ENCODE data around the gene UTP11. TPM values are rescaled to one million over a fixed set of nuclear protein-coding genes. Genes with fewer than 3 reads are reported as not detected.
A peak's percentile ranks its signal among the peaks of the same experiment; 100 is the strongest.

The UTP11 gene
- total RNA-seq, 4 donors from 2014 or later: 34.6 to 49.8 (median 37.9) TPM

DNA sequence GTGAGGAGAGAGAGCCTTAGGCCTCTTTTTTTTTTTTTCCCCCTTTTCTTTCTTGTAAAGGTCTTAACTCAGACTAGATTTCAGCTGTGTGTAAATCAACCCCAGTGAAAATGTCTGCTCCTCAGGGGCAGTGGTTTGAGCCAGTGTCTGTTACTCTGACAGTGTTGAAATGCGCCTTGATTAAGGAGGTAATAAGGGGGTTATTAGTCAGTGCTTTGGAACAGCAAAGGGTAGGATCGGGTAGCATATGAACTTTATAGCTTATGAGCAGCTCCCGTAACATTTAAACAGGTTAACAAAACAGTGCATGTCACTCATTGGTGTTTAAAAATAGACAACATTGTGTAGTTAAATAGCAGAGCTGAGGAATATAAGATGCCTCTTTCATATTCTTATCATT lies 10.3 kb downstream of the UTP11 start:
- DNase-seq (ENCODE audit: low spot score in 2 of 2): no peak
- intact Hi-C loops (cut with DNase I; ENCODE audit: low total_unique reads): loop anchor here (10.0 kb wide), 1 partner anchor 812 kb away; no protein-coding TSS in a partner anchor
- H3K4me3 ChIP-seq (ENCODE audit: low read depth, poor library complexity, severe bottlenecking): no peak overlapping the region
- WGBS, 2 donors: 87 to 90% methylated on average over 3 of the region's 3 CpGs
- TF ChIP-seq POLR2A (IDR thresholded peaks at IDR 0.05): no peak
- TF ChIP-seq, protein P1, sequence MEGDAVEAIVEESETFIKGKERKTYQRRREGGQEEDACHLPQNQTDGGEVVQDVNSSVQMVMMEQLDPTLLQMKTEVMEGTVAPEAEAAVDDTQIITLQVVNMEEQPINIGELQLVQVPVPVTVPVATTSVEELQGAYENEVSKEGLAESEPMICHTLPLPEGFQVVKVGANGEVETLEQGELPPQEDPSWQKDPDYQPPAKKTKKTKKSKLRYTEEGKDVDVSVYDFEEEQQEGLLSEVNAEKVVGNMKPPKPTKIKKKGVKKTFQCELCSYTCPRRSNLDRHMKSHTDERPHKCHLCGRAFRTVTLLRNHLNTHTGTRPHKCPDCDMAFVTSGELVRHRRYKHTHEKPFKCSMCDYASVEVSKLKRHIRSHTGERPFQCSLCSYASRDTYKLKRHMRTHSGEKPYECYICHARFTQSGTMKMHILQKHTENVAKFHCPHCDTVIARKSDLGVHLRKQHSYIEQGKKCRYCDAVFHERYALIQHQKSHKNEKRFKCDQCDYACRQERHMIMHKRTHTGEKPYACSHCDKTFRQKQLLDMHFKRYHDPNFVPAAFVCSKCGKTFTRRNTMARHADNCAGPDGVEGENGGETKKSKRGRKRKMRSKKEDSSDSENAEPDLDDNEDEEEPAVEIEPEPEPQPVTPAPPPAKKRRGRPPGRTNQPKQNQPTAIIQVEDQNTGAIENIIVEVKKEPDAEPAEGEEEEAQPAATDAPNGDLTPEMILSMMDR (IDR thresholded peaks at IDR 0.05): no peak

DNA sequence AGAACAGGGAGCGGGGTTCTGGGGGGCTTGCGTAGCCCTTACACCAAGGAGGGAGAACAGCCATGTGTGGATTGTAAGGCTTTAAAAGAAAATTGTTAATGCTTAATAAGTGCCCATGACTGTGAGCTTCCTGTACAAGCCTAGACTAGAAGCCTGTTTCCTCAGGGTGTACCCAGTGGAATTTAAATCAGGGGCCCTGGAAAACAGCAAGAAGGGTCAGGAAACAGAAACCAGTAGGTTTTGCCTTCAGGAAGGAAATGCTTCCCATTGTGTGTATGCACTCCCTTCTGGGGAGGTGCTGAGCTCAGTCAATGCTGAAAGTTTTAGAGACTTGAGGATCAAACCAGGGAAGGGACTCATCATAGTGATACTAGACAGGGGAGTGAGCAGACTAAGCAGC lies 12.7 kb downstream of the UTP11 start:
- DNase-seq (ENCODE audit: low spot score in 2 of 2): no peak
- no peak for TF ChIP-seq POLR2A (IDR thresholded peaks at IDR 0.05)
- TF ChIP-seq, protein P1 (IDR thresholded peaks at IDR 0.05): no peak
- intact Hi-C loops (cut with DNase I; ENCODE audit: low total_unique reads): loop anchor here (10.0 kb wide), 1 partner anchor 810 kb away; no protein-coding TSS in a partner anchor
- H3K4me3 ChIP-seq (ENCODE audit: low read depth, poor library complexity, severe bottlenecking): no peak overlapping the region
- WGBS, 2 donors: 64 to 72% methylated on average over 2 of the region's 2 CpGs

DNA sequence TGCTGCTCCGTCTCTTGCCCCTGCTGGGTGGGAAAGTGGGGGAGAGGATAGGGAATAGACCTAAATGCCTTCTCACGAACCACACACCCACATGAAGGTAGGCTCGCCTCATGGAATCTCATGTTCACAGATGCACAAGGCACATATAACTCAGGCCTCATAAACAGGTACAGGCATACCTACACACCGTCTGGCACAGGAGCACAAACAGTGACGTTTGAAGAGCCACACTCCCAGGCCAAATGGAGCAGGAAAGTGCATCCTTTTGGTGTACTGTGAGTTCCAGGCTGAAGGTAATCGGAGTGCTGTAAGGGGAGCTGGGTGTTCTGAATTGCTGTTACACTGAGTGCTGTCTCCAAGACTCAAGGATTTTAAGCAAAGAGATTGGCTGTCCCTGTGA lies 13.1 kb downstream of the UTP11 start:
- intact Hi-C loops (cut with DNase I; ENCODE audit: low total_unique reads): loop anchor here (10.0 kb wide), 1 partner anchor 809 kb away; no protein-coding TSS in a partner anchor
- H3K4me3 ChIP-seq (ENCODE audit: low read depth, poor library complexity, severe bottlenecking): no peak overlapping the region
- TF ChIP-seq, protein P1 (IDR thresholded peaks at IDR 0.05): no peak
- no peak for TF ChIP-seq POLR2A (IDR thresholded peaks at IDR 0.05)
- DNase-seq (ENCODE audit: low spot score in 2 of 2): no peak
- 63 to 65% methylated on average over 6 of the region's 6 CpGs for WGBS, 2 donors

DNA sequence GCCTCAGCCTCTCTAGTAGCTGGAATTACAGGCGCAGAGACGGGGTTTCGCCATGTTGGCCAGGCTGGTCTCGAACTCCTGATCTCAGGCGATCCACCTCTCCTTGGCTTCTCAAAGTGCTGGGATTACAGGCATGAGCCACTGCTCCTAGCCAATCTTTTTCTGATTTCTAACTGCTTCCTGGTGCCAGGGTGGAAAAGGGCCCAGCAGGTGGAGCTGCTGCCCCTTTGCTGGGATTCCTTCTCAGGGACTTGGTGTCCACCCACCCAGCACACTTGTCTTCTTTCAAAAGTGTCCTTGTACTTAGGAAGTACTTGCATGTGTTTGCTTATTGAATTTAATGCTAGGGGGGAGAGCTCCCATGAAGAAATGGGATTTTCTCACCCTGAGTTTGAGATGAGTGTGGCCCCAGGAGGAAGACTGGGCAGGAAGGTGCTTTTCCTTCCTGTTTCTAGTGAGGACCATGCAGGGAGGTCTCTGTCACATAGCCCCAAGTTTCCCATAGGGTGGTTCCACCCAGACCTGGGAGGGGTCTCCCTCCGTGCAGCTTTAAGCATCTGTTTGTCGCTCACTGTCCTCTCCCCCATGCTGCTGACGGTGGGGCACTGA lies 14.2 kb downstream of the UTP11 start:
- DNase-seq (ENCODE audit: low spot score in 2 of 2): no peak
- intact Hi-C loops (cut with DNase I; ENCODE audit: low total_unique reads): loop anchor here (10.0 kb wide), 1 partner anchor 808 kb away; no protein-coding TSS in a partner anchor
- TF ChIP-seq, protein P1 (IDR thresholded peaks at IDR 0.05): no peak
- no peak for TF ChIP-seq POLR2A (IDR thresholded peaks at IDR 0.05)

DNA sequence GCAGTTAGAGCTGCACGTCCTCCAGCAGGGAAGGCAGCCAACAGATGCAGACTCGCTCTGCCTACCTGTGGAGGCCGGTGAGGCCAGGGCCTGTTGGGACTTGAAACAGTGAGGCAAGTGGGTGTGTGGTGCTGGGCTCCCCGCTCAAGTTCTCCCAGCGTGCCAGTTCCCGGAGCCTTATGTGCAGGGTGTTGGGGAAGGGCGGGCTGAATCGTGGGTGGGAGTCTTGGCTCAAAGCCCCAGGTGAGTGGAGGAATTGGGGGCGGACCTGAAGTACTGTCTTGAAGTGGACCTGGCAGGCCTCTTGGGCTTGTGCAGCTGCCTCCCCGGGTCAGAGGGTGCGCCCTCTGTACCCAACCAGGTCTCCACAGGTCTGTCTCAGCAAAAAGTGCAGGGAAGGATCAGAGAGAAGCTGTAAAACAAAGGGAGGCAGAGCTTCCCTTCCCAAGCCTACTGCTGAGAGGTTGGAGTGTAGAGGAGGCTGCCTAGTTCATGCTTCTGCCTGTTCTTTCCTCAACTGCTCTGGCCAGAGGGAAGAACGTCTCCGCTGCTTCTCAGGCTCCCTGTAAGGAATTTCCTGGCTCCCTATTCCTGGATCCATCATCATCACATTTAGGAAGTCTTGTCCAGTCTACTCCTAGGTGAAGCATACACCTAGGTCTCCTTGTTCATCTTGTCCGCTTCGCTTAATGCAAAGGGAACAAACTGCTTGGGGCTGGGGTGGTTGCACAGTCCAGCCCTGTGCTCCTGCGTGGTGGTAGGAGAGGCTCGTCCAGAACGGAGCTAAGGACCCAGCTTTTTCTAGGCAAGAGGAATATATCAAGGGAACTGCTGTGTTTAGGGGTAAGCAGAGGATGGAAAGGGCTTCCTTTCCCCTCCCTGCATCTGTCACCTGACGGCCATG lies 14.9 kb downstream of the UTP11 start:
- peak; percentile 71 to 89 for DNase-seq (ENCODE audit: low spot score in 2 of 2)
- no peak overlapping the region for H3K4me3 ChIP-seq (ENCODE audit: low read depth, poor library complexity, severe bottlenecking)
- TF ChIP-seq, protein P1 (IDR thresholded peaks at IDR 0.05): no peak
- no peak for TF ChIP-seq POLR2A (IDR thresholded peaks at IDR 0.05)
- WGBS, 2 donors: 52 to 59% methylated on average over 14 to 19 of the region's 19 CpGs
- intact Hi-C loops (cut with DNase I; ENCODE audit: low total_unique reads): loop anchor here (10.0 kb wide), 1 partner anchor 807 kb away; no protein-coding TSS in a partner anchor

More for the DNA sequence above, 14.2 kb downstream of the UTP11 start:
- WGBS, 2 donors: 65 to 67% methylated on average over 8 of the region's 8 CpGs
- no peak overlapping the region for H3K4me3 ChIP-seq (ENCODE audit: low read depth, poor library complexity, severe bottlenecking)
